MG63 (cell line): ENCODE measurements around the gene MDC1. TPM values are rescaled to one million over a fixed set of nuclear protein-coding genes. Genes with fewer than 3 reads are reported as not detected.
"Not testable (repeated sequence)": the region's sequence is repeated elsewhere in the genome, so short reads cannot be mapped to it uniquely, and the experiment has no call there.

Source experiments
- DNase-seq: peaks from one replicate; pipeline ENCODE4 v3.0.0-alpha.2; 2020
- H3K27me3 ChIP-seq: fragments of 250-450 bp; sonication (Bioruptor Pico); 2 replicates; pipeline ENCODE4 v1.5.1; 2020; ENCODE audit warnings: mild to moderate bottlenecking, moderate library complexity
- H3K36me3 ChIP-seq: fragments of 250-450 bp; sonication (Bioruptor Pico); 2 replicates; pipeline ENCODE4 v1.5.1; 2020; ENCODE audit warnings: mild to moderate bottlenecking, moderate library complexity
- H3K4me3 ChIP-seq: fragments of 250-450 bp; sonication (Bioruptor Pico); 2 replicates; pipeline ENCODE4 v1.5.1; 2020; ENCODE audit warnings: mild to moderate bottlenecking, moderate library complexity
- H3K9me3 ChIP-seq: fragments of 250-450 bp; sonication (Bioruptor Pico); 2 replicates; pipeline ENCODE4 v1.5.1; 2020; ENCODE audit warnings: mild to moderate bottlenecking, moderate library complexity
- total RNA-seq: library from RNA; depleted of rRNA; stranded (reverse); fragments of >200 nt; shearing (Covaris generic); gene quantifications from 2 replicates; pipeline ENCODE4 v1.2.3, GENCODE V29; 2014; ENCODE audit warnings: low replicate concordance

Gene MDC1
- total RNA-seq, 1 experiment from 2014 or later, result 5.4 TPM

DNA sequence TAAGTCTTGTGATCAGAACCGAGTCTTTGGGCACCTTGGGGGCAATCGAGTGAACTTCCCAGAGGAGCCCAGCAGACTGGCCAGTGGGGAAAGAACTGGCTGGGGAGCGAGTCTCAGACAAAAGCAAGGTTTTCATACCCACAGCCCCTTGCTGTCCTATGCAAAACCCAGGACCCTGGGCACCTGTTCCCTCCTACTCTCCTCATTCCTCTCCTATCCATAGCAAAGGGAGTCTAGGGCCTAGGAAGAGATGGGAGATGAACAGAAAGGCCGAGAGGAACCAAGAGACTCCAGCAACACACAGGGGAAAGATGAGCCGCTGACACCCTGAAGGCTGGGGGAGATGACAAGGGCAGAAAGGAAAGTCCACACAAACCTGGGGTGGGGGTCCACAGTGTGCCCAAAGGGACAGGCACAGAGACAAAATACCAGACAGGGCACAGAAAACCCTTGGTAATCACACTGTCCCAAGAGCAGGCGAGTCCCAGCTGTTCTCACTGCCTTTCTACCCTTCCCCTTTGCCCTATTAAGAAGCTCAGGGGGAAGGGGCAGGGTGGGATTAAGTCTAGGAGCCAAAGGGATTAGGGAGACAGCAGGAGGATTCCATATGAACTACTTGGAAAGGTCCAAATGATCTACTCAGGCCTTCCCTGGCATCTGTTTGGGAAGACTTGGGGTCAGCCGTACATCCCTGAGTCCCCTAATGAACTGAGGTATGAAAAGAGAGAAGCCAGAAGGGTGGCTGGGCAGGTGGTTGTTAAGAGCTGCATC, 37.1 kb downstream of the MDC1 start:
- Histone ChIP-seq H3K36me3 (peaks cover 47% of the 10 kb centered on the region), H3K27me3 (no peaks in the 10 kb centered on the region), H3K9me3 (no peaks in the 10 kb centered on the region), H3K4me3 (no peak overlapping the region)
- DNase-seq, result no peak

DNA sequence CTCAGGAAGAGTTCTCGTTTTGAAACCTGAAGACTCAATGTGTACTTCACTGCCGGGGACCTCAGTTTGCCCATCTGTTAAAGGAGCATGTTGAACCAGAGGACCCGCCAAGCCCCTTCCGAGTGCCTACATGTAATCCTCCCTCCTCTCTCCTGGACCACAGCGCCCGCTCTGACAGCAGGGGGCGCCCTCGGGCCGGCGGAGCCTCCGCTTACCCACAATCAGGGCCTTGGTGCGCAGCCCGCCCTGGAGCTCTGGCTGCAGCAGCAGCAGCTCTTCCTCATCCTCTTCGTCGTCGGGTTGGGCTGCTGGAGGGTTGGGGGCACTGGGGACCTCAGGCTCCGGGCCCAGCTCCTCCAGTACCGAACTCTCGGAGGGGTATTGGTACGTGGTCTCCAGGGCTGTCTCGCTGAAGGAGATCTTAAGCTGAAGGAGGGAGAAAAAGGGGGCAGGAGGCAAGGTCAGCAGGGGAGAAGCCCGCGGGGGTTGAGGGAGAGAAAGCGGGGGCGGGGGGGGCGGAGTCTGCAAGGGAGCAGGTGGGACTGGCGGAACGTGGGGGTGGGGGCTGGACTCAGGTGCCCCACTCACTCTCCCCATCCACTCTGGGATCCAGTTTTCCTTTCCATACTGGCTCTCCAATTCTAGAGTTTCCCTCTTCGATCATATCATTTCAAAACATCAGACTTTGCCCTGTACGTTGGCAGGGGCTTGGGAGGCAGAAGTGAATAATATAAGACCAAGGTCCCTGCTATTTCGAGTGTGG, 37.9 kb downstream of the MDC1 start:
- Histone ChIP-seq H3K4me3 (no peak overlapping the region), H3K27me3 (no peaks in the 10 kb centered on the region), H3K9me3 (no peaks in the 10 kb centered on the region), H3K36me3 (peaks cover 44% of the 10 kb centered on the region)
- DNase-seq, result peak; percentile 44

DNA sequence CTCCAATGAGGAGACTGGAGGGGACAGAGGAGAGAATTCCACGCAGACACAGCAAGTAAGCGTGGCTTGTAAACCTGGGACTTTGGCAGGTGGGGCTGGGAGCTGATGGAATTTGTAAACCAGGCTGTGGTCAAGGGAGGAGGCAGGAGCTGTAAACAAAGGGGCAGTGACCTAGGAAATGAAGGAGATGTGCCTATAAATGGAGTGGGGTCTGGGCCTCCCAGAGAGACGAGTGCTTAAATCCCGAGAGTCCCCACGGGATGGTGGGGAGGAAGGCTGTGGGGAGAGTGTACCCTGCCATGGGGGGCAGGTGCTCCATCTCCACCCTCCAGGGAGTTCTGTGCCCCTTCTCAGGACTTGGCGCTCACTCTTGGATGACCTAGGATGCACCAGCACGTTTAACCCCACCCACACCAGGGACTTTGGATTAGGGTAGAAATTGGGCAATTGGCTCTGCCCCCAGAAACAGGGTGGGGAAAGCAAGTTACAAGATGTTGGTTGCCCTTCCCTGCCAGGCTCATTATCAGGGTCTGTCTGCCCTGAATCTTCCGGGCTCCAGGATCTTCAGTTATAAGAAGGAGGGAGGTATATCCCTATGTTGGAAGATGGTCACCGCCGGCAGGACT, 40.3 kb downstream of the MDC1 start:
- Histone ChIP-seq H3K36me3 (peaks cover 26% of the 10 kb centered on the region), H3K4me3 (no peak overlapping the region), H3K27me3 (no peaks in the 10 kb centered on the region), H3K9me3 (no peaks in the 10 kb centered on the region)
- DNase-seq, result no peak

DNA sequence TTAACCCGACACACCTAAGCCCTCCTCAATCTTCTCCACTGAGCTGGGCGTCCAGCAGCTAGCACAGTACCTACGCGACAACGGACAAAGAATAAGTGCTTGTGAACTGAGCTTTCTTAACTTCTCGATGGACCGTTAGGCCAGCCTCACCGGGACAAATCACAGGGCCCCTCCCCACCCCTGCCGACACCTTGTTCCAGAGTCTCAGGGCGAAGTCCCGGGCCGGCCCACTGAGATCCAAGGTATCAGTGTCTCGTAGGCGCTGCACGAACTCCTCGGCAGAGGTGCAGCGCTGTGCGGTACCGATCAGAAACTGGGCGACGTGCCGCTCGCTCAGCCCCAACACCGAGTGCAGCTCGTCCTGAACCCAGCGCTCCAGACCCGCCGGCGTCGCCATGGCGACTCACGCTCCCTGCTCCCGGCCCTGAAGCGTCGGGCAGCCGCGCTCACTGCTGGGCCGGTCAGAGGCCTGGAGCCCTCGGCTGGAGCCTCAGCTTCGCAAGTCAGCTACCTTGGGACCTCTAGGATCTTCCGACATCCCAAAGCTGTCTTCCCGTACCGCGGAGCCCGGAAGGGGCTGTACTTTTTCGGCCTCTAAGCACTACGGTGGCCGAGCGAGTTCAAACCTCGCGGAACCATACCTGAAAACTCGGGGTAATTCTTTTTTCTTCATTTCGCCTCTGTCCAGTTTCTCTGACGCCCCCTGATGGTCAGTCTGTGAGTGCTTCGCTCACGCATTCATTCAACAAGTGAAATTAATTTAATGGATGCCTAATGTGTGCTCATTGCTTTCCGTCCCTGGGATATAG, 44.4 kb downstream of the MDC1 start, which contains the start of gene DHX16:
Gene DHX16 (minus strand): TSS at position 562 of the 809 bp plus-strand sequence. CDS start 165 bp downstream, at position 397.
- Histone ChIP-seq H3K9me3 (no peaks in the 10 kb centered on the region), H3K27me3 (no peaks in the 10 kb centered on the region), H3K4me3 (peak within 1 kb of the TSS; percentile 91), H3K36me3 (peaks cover 18% of the 10 kb centered on the region)
- DNase-seq, result peak; percentile 94

DNA sequence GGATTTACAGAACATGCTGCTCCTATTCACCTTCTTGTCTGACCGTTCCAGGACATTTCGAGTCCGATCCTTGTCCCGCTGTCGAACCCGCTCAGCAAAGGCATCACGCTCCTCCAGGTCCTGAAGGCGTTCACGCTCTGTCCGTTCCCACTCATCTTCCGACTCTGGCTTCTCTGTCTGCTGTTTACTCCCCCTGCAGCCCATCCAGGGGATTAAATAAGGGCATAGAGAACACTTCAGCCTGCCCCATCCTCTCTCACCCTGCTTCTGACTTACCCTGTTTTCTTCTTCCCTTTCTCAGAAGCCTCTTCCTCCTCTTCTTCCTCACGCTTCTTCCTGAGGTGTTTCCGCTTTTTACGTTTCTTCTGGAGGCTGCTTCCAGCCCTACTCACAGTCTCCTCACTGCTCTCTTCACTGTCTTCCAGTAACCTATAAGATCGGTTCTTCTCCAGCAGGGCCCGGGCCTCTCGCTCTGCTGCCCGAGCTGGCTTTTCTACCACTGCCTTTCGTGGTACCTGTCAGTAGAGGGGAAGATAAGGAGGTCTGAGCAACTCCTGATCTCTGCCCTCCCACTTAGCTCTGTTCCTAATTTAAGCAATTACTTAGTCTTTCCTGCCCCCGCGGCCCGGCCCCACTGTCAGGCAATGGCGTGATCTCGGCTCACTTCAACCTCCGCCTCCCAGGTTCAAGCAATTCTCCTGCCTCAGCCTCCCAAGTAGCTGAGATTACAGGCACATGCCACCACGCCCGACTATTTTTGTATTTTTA, 46.1 kb downstream of the MDC1 start:
- no peaks in the 10 kb centered on the region for H3K9me3 ChIP-seq
- no peaks in the 10 kb centered on the region for H3K27me3 ChIP-seq
- peaks cover 8% of the 10 kb centered on the region for H3K36me3 ChIP-seq
- DNase-seq, result no peak
- H3K4me3 ChIP-seq, result no peak overlapping the region

DNA sequence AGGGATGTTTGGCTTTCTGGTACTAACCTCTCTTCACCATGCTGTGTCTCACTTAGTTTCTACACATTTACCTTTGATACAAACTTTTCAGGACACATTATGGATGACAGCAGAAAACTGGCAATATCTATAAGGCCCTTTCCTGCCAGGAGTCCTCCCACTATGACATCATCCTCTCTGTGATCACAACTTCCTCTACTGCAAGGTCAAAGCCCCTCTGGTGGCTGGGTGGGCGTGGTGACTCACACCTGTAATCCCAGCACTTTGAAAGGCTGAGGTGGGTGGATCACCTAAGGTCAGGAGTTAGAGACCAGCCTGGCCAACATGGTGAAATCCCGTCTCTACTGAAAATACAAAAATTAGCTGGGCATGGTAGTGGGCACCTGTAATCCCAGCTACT, 50.8 kb downstream of the MDC1 start:
- H3K36me3 ChIP-seq, result peaks cover 13% of the 10 kb centered on the region
- not testable (repeated sequence) for H3K27me3 ChIP-seq
- peak; percentile 38 for DNase-seq

DNA sequence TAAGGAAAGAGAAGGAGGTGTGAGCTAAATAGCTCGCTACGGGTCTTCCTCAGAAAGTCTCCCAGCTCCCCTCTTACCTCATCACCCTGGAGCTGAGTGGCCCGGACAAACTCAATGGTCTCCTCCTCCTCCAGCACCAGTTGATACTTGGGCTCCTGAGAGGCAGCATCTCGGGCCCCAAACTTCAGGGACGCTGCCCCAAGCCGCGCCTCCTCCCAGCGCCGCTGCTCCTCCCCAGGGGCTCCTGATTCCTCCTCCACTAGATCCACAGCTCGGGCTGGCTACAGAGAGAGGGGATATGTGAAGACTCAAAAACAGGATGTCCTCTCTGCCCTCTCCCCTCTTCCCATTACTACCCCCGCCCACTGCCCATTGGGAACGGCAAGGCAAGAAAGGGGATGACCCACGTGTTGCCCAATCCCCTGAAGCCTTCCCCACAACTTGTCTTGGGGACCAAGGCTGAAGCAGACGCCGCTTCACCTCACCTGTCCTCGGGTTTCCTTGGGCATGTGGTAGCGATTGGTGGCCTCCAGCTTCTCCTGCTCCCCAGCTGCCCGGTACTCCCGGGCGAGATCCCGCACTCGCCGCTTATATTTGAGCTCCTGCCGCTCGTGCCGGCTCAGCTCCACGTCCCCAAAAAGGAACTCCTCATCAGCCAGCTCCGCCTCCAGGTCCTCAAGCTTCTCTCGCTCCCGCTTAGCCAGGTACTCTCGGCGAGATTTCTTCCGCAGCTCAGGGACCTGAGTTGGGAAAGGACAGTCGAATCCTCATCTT, 51.9 kb downstream of the MDC1 start:
- no peak for DNase-seq
- H3K4me3 ChIP-seq, result no peak overlapping the region
- H3K36me3 ChIP-seq, result peaks cover 10% of the 10 kb centered on the region
- no peaks in the 10 kb centered on the region for H3K9me3 ChIP-seq
- H3K27me3 ChIP-seq, result no peaks in the 10 kb centered on the region

More for the DNA sequence above, 50.8 kb downstream of the MDC1 start:
- H3K4me3 ChIP-seq, H3K9me3 ChIP-seq: not testable (repeated sequence)

DNA sequence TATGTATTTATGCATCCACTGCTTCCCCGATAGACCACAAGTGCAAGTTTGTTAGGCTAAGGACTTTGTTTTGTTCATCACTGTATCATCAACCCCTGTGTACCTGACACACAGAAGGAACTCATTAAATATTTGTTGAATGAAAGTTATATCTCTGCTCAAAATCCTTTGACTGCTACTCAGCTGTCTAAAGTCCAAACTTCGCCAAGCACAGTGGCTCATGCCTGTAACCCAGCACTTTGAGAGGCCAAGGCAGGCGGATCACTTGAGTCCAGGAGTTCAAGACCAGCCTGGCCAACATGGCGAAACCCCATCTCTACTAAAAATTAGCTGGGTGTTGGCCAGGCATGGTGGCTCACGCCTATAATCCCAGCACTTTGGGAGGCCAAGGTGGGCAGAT, 59.2 kb downstream of the MDC1 start:
- H3K9me3 ChIP-seq, DNase-seq, H3K27me3 ChIP-seq, H3K4me3 ChIP-seq, H3K36me3 ChIP-seq: not testable (repeated sequence)

DNA sequence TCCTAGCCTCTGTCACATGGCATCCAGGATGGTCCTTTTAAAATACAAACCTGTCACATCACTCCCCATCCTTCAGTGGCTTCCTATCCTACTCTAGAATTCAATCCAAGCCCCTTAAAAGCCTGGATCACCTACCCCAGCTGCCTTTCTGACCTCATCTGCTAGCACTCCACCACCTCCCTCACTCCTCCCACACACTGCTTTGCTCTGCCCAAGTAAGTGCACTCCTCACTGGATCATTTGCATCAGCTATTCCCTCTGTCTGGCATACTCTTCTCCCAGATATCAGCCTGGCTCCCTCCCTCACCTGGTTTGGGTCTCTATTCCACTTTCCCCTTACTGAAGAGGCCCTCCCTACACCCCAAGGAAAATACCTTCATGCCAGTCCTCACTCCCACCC, 59.6 kb downstream of the MDC1 start:
- peaks cover 6% of the 10 kb centered on the region; the same call in 1 of the 2 replicates for H3K36me3 ChIP-seq
- H3K9me3 ChIP-seq, result no peaks in the 10 kb centered on the region
- no peak for DNase-seq

DNA sequence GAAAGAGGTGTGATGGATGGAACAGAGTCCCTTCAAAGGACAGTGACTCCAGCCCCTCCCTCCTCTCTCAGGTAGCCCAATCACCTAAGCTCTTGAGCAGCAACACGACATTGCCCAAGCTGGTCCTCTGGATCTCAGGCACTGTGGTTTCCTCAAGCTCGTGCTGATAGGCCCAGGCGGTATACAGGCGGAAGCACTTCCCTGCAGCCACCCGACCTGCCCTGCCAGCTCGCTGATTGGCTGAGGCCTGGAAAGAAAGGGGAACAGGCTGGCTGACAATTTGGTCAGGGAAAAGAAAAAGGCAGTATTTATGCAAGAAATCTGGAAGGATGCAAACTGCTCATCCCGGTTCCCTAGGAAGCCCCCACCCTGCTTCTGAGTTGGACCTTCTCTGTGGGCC, 60.6 kb downstream of the MDC1 start:
- DNase-seq, result no peak
- H3K4me3 ChIP-seq, result no peak overlapping the region
- no peaks in the 10 kb centered on the region for H3K9me3 ChIP-seq
- peaks cover 8% of the 10 kb centered on the region; the same call in 1 of the 2 replicates for H3K36me3 ChIP-seq
- no peaks in the 10 kb centered on the region for H3K27me3 ChIP-seq

More for the DNA sequence above, 59.6 kb downstream of the MDC1 start:
- Histone ChIP-seq H3K27me3 (no peaks in the 10 kb centered on the region), H3K4me3 (no peak overlapping the region)

DNA sequence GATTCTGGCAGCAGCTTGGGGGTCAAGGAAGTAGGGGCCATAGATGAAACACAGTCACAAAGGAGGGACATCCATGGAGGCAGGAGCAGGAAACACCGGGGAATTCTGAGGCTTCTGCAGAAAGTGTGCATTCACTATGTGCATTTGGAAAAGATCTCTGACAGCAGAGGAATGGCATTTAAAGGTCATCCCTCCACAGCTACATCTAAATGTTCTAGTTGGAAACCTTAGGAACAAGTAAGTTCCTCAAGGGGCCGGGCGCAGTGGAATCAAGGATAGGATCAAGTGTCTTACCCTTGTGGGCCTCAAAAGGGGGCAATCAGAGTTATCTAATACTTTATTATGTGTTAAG, 61.4 kb downstream of the MDC1 start:
- no peak for DNase-seq
- peaks cover 12% of the 10 kb centered on the region; the same call in 1 of the 2 replicates for H3K36me3 ChIP-seq
- no peaks in the 10 kb centered on the region for H3K9me3 ChIP-seq
- H3K27me3 ChIP-seq, result no peaks in the 10 kb centered on the region
- H3K4me3 ChIP-seq, result no peak overlapping the region

DNA sequence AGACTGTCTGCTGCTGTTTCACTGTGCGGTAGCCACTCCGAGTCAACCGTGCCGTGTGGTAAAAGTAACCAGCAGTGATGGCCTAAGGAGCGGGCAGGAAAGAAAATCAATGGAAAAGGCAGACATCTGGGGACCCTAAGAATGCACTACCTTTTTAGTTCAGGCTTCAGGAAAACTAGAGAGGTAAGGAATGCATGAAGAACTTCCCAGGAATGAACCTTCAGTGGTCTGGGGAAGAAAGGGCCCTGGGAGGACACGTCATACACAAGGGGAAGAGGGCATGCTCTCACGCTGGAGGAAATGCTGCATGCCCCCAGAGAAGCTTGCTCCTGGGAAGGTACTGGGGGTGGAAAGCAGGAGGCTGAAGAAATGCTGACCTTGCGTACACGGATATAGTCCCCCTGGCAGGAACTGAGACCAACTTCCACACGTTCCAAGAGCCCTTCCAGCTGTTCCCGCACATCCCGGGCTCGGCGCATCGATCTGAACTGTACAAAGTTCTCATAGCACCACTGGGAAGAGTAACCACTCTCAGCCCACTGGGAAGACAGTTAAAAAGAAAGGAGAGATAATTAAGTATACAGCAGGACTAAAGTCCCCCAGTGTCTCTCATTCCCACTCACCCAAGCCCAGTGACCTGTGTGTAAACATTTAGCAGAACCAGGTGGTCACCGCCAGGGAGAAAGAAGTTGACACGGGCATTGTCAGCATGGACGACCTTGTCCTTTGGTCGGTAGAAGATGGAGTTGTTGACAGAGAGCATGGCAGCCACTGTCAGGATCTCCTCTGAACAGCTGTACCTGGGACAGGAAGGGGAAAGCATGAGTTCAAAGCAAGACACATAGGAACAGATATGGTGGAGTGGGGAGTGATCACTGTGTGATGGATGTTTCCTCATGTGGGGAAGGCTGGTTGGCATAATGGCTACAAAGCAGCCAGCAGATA, 62.0 kb downstream of the MDC1 start:
- no peaks in the 10 kb centered on the region for H3K9me3 ChIP-seq
- no peak overlapping the region for H3K4me3 ChIP-seq
- H3K36me3 ChIP-seq, result peaks cover 12% of the 10 kb centered on the region
- DNase-seq, result no peak
- no peaks in the 10 kb centered on the region for H3K27me3 ChIP-seq

DNA sequence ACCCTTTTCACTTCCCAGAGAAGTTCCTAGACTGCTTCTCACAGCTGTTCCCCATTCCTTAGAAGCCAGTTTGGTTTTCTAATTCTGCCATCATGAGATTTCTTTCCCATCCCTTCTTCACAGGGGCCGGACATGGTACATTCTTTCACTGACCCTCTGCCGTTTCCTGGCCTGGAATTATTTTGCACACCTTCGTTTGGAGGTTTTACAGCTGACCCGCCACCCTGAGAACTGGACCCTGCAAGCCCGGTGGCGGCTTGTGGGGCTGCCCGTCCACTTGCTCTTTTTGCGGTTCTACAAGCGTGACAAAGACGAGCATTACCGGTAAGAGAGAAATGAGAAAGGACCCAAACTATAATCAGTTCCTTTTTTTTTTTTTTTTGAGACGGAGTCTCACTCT, 65.9 kb downstream of the MDC1 start:
- Histone ChIP-seq H3K9me3 (no peaks in the 10 kb centered on the region), H3K36me3 (peaks cover 15% of the 10 kb centered on the region), H3K4me3 (no peak overlapping the region), H3K27me3 (no peaks in the 10 kb centered on the region)
- DNase-seq, result no peak
